HepG2 (cell line): ENCODE results near the gene SEMA4A. TPM values are rescaled to one million over a fixed set of nuclear protein-coding genes. Genes with fewer than 3 reads are reported as not detected.

Experiments
- CBX2 ChIP-seq, 2 experiments: fragments of 200-600 bp in 1 of 2; sonication (generic); formaldehyde crosslinking in 1 of 2; IDR thresholded peaks; 2 replicates each; pipeline versions ENCODE4 v1.7.0 to v1.8.1; 2018 to 2022; ENCODE audit warnings: low read depth in 2 of 2, low read length in 1 of 2, mild to moderate bottlenecking in 1 of 2, missing genetic modification reagents in 1 of 2
- CHCHD3 ChIP-seq: sonication (generic); formaldehyde crosslinking; IDR thresholded peaks from 2 replicates; pipeline ENCODE4 v1.8.0; 2022; ENCODE audit warnings: mild to moderate bottlenecking, missing genetic modification reagents, moderate library complexity
- DMAP1 ChIP-seq: IDR thresholded peaks from 2 replicates; pipeline ENCODE4 v1.6.1; 2016
- FOXC1 ChIP-seq: sonication (generic); formaldehyde crosslinking; IDR thresholded peaks from 2 replicates; pipeline ENCODE4 v1.8.0; 2022; ENCODE audit warnings: mild to moderate bottlenecking, missing genetic modification reagents, borderline replicate concordance
- JUND ChIP-seq: sonication (generic); formaldehyde crosslinking; IDR thresholded peaks from 2 replicates; pipeline ENCODE4 v1.8.0; 2022; ENCODE audit warnings: mild to moderate bottlenecking, missing genetic modification reagents
- KDM5B ChIP-seq: sonication (generic); formaldehyde crosslinking; IDR thresholded peaks from 2 replicates; pipeline ENCODE4 v1.4.0; 2020; ENCODE audit warnings: missing genetic modification reagents, mild to moderate bottlenecking, borderline replicate concordance
- KMT2B ChIP-seq: IDR thresholded peaks from 2 replicates; pipeline ENCODE4 v1.6.1; 2016; ENCODE audit warnings: missing genetic modification reagents, missing compliant biosample characterization
- MIXL1 ChIP-seq: IDR thresholded peaks from 2 replicates; pipeline ENCODE4 v1.6.1; 2016
- MTA1 ChIP-seq: sonication (generic); formaldehyde crosslinking; IDR thresholded peaks from 2 replicates; pipeline ENCODE4 v1.4.0; 2020; ENCODE audit warnings: missing genetic modification reagents, mild to moderate bottlenecking, borderline replicate concordance
- NRL ChIP-seq: sonication (generic); formaldehyde crosslinking; IDR thresholded peaks from 2 replicates; pipeline ENCODE4 v1.5.0; 2020; ENCODE audit warnings: missing genetic modification reagents, mild to moderate bottlenecking, moderate library complexity, borderline replicate concordance
- U2AF1 ChIP-seq: fragments of 200-400 bp; formaldehyde crosslinking; optimal IDR thresholded peaks from 2 replicates; pipeline ENCODE3; 2017; ENCODE audit warnings: mild to moderate bottlenecking, low read depth, low read length
- WIZ ChIP-seq: sonication (generic); formaldehyde crosslinking; IDR thresholded peaks from 2 replicates; pipeline ENCODE4 v1.5.1; 2020; ENCODE audit warnings: mild to moderate bottlenecking, missing genetic modification reagents
- ZBTB38 ChIP-seq: sonication (generic); formaldehyde crosslinking; IDR thresholded peaks from 2 replicates; pipeline ENCODE4 v1.5.1; 2020; ENCODE audit warnings: mild to moderate bottlenecking, missing genetic modification reagents
- ZNF124 ChIP-seq: sonication (generic); formaldehyde crosslinking; IDR thresholded peaks from 2 replicates; pipeline ENCODE4 v1.4.0; 2020; ENCODE audit warnings: missing genetic modification reagents
- ZNF335 ChIP-seq: sonication (generic); formaldehyde crosslinking; IDR thresholded peaks from 2 replicates; pipeline ENCODE4 v1.4.0; 2020; ENCODE audit warnings: missing genetic modification reagents
- ZNF543 ChIP-seq: sonication (generic); formaldehyde crosslinking; IDR thresholded peaks from 2 replicates; pipeline ENCODE4 v1.4.0; 2020; ENCODE audit warnings: mild to moderate bottlenecking, missing genetic modification reagents
- polyA plus RNA-seq, 8 experiments: library from polyadenylated mRNA; depleted of rRNA in 3 of 8; stranded (reverse) in 7 of 8; unstranded in 1 of 8; fragments of >200 nt; fragmentation: Illumina TruSeq in 4 of 8; extraction: Trizol in 4 of 8; gene quantifications; 2 replicates each; pipeline versions ENCODE4 v1.2.1 to v1.2.3, GENCODE V29; 2011 to 2016; ENCODE audit warnings: low read depth in 4 of 8, missing spikeins in 1 of 8, mixed read lengths in 1 of 8; ENCODE audit not compliant: insufficient read depth in 1 of 8
- total RNA-seq, 5 experiments: library from RNA; depleted of rRNA; stranded (reverse); fragments of >200 nt; fragmentation: Illumina TruSeq; extraction: Trizol; gene quantifications; 2 replicates each; pipeline ENCODE4 v1.2.3, GENCODE V29; 2016; ENCODE audit warnings: low read depth in 1 of 5
- TF ChIP-seq, protein P1 (sequence below), 2 experiments: sonication (generic) in 1 of 2; formaldehyde crosslinking in 1 of 2; IDR thresholded peaks; 2 replicates each; pipeline versions ENCODE4 v1.5.1 to v1.6.1; 2011 to 2020; ENCODE audit warnings: borderline replicate concordance in 1 of 2, low read depth in 1 of 2, low read length in 1 of 2, mild to moderate bottlenecking in 1 of 2, missing genetic modification reagents in 1 of 2, moderate library complexity in 1 of 2
- TF ChIP-seq, protein P2 (sequence below): sonication (generic); formaldehyde crosslinking; IDR thresholded peaks from 2 replicates; pipeline ENCODE4 v1.4.0; 2020; ENCODE audit warnings: missing genetic modification reagents
- TF ChIP-seq, protein P3 (sequence below): sonication (generic); formaldehyde crosslinking; IDR thresholded peaks from 2 replicates; pipeline ENCODE4 v1.4.0; 2020; ENCODE audit warnings: mild to moderate bottlenecking, missing genetic modification reagents
- TF ChIP-seq, protein P4 (sequence below): sonication (generic); formaldehyde crosslinking; IDR thresholded peaks from 2 replicates; pipeline ENCODE4 v1.4.0; 2020; ENCODE audit warnings: missing genetic modification reagents, borderline replicate concordance
- TF ChIP-seq, protein P5 (sequence below): IDR thresholded peaks from 2 replicates; pipeline ENCODE4 v1.6.1; 2016; ENCODE audit warnings: missing compliant biosample characterization, missing genetic modification reagents, borderline replicate concordance

Gene SEMA4A
- total and polyA plus RNA-seq, 2 of the 13 experiments (the other 11 are each of a cell fraction or from before 2014, with no cell fraction given) = 0.09 to 0.20 TPM

DNA sequence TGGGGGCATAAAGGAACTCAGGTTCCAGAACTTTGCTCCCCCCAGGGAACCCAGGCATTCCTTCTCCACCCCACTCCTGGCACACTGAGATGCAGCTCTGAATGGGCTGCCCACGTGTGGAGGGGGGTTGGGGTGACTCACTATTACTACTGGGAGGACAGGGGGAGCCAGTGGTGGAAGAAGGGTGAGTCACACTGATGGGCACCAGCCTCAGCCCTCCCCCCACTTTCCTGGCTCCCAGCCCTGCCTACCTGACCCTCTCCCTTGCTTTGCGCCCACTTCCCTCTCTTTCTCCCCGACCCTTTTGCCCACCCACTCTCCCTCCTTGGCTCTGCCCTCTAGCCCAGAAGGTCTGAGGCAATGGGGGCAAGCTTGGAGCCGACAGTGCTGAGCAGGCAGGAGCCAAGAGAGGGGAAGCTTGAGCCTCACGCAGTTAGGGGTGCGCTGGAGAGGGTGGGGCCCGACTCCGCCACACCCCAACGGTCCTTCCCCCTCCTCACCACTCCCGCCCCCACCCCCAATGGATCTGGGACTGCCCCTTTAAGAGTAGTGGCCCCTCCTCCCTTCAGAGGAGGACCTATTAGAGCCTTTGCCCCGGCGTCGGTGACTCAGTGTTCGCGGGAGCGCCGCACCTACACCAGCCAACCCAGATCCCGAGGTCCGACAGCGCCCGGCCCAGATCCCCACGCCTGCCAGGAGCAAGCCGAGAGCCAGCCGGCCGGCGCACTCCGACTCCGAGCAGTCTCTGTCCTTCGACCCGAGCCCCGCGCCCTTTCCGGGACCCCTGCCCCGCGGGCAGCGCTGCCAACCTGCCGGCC is 39.1 kb upstream of the SEMA4A start, which contains the start of gene LMNA (continued):
- no peak for TF ChIP-seq FOXC1 (CRISPR knock-in tag)
- TF ChIP-seq, protein P1, sequence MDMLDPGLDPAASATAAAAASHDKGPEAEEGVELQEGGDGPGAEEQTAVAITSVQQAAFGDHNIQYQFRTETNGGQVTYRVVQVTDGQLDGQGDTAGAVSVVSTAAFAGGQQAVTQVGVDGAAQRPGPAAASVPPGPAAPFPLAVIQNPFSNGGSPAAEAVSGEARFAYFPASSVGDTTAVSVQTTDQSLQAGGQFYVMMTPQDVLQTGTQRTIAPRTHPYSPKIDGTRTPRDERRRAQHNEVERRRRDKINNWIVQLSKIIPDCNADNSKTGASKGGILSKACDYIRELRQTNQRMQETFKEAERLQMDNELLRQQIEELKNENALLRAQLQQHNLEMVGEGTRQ (IDR thresholded peaks at IDR 0.05; ENCODE audit: low read depth, low read length) = peak; percentile 23; the same call in 1 of the 2 replicates
- TF ChIP-seq, protein P1 (CRISPR knock-in tag; IDR thresholded peaks at IDR 0.05; ENCODE audit: borderline replicate concordance) = no peak
- 0 out of 2 replicates have a peak, but pooled peaks have one; percentile 19 for TF ChIP-seq DMAP1 (CRISPR knock-in tag)
- TF ChIP-seq ZNF335 = 0 out of 2 replicates have a peak, but pooled peaks have one; percentile 35
- no peak; the same call in 1 of the 2 replicates for TF ChIP-seq ZNF543
- TF ChIP-seq MIXL1 (CRISPR knock-in tag) = no peak
- TF ChIP-seq JUND = peak; percentile 79
- TF ChIP-seq ZBTB38 (CRISPR knock-in tag) = 0 out of 2 replicates have a peak, but pooled peaks have one; percentile 16
- TF ChIP-seq WIZ (CRISPR knock-in tag) = no peak
- TF ChIP-seq NRL (CRISPR knock-in tag) = peak; percentile 65; the same call in 1 of the 2 replicates
- peak; percentile 97 for TF ChIP-seq ZNF124 (CRISPR knock-in tag)
- TF ChIP-seq, protein P2, sequence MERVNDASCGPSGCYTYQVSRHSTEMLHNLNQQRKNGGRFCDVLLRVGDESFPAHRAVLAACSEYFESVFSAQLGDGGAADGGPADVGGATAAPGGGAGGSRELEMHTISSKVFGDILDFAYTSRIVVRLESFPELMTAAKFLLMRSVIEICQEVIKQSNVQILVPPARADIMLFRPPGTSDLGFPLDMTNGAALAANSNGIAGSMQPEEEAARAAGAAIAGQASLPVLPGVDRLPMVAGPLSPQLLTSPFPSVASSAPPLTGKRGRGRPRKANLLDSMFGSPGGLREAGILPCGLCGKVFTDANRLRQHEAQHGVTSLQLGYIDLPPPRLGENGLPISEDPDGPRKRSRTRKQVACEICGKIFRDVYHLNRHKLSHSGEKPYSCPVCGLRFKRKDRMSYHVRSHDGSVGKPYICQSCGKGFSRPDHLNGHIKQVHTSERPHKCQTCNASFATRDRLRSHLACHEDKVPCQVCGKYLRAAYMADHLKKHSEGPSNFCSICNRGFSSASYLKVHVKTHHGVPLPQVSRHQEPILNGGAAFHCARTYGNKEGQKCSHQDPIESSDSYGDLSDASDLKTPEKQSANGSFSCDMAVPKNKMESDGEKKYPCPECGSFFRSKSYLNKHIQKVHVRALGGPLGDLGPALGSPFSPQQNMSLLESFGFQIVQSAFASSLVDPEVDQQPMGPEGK (CRISPR knock-in tag) = peak; percentile 80
- TF ChIP-seq, protein P3, sequence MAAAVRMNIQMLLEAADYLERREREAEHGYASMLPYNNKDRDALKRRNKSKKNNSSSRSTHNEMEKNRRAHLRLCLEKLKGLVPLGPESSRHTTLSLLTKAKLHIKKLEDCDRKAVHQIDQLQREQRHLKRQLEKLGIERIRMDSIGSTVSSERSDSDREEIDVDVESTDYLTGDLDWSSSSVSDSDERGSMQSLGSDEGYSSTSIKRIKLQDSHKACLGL (CRISPR knock-in tag) = peak; percentile 65
- no peak for TF ChIP-seq CHCHD3 (CRISPR knock-in tag)
- TF ChIP-seq U2AF1 = peak; percentile 79
- TF ChIP-seq KDM5B (CRISPR knock-in tag) = peak; percentile 45; the same call in 1 of the 2 replicates
- TF ChIP-seq KMT2B (CRISPR knock-in tag) = no peak
- TF ChIP-seq, protein P4, sequence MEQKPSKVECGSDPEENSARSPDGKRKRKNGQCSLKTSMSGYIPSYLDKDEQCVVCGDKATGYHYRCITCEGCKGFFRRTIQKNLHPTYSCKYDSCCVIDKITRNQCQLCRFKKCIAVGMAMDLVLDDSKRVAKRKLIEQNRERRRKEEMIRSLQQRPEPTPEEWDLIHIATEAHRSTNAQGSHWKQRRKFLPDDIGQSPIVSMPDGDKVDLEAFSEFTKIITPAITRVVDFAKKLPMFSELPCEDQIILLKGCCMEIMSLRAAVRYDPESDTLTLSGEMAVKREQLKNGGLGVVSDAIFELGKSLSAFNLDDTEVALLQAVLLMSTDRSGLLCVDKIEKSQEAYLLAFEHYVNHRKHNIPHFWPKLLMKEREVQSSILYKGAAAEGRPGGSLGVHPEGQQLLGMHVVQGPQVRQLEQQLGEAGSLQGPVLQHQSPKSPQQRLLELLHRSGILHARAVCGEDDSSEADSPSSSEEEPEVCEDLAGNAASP (CRISPR knock-in tag) = 0 out of 2 replicates have a peak, but pooled peaks have one; percentile 13
- no peak for TF ChIP-seq CBX2 (IDR thresholded peaks at IDR 0.05; ENCODE audit: low read depth, low read length)
- TF ChIP-seq CBX2 (CRISPR knock-in tag; IDR thresholded peaks at IDR 0.05; ENCODE audit: low read depth) = no peak
- TF ChIP-seq, protein P5, sequence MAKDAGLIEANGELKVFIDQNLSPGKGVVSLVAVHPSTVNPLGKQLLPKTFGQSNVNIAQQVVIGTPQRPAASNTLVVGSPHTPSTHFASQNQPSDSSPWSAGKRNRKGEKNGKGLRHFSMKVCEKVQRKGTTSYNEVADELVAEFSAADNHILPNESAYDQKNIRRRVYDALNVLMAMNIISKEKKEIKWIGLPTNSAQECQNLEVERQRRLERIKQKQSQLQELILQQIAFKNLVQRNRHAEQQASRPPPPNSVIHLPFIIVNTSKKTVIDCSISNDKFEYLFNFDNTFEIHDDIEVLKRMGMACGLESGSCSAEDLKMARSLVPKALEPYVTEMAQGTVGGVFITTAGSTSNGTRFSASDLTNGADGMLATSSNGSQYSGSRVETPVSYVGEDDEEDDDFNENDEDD (CRISPR knock-in tag) = peak; percentile 46; the same call in 1 of the 2 replicates
- TF ChIP-seq MTA1 = peak; percentile 20; the same call in 1 of the 2 replicates
